GM12878 (cell line): ENCODE results near the gene MRGPRF.

Source experiments
- EGR1 ChIP-seq, 2 experiments: IDR thresholded peaks; 1 replicate in 1 of 2; 2 replicates in 1 of 2; pipeline ENCODE4 v1.6.1; 2011 to 2012; ENCODE audit warnings: low read depth in 2 of 2, low read length in 2 of 2, borderline replicate concordance in 1 of 2, mild to moderate bottlenecking in 1 of 2, moderate library complexity in 1 of 2
- PAX5 ChIP-seq: IDR thresholded peaks from 2 replicates; pipeline ENCODE4 v1.6.1; 2011; ENCODE audit warnings: low read depth, low read length, borderline replicate concordance

DNA sequence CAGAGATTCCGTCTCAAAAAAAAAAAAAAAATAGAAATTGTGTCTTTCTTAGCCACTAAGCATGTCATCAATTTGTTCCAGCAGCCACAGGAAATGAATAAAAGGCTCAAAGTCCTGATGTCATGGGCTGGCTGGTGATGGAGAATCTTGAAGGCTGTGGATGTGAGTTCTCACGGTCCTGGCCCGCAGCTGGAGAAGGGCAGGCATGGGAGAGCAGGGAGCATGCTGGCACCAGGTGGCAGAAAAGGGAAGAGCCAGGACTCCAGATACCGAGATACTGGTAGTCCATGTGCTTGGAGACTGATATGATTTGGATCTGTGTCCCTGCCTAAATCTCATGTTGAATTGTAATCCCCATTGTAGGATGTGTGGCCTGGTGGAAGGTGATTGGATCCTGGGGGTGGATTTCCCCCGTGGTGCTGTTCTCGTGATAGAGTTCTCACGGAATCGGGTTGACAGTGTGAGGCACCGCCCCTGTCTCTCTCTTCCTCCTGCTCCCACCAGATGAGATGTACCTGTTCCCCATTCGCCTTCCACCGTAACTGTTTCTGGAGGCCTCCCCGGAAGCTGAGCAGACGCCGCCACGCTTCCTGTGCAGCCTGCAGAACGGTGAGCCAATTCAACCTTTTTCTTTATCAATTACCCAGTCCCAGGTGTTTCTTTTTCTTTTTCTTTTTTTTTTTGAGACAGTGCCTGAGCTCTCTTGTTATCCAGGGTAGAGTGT, 50.4 kb downstream of the MRGPRF start:
- TF ChIP-seq EGR1 (IDR thresholded peaks at IDR 0.05; ENCODE audit: borderline replicate concordance in 1 of 2, low read depth in 2 of 2, low read length in 2 of 2) (no peak), PAX5 (no peak)
